ENCODE measurements around the gene MED13.
A peak's percentile ranks its signal among the peaks of the same experiment; 100 is the strongest.
"Not testable (repeated sequence)": the region's sequence is repeated elsewhere in the genome, so short reads cannot be mapped to it uniquely, and the experiment has no call there.

The MED13 gene

DNA sequence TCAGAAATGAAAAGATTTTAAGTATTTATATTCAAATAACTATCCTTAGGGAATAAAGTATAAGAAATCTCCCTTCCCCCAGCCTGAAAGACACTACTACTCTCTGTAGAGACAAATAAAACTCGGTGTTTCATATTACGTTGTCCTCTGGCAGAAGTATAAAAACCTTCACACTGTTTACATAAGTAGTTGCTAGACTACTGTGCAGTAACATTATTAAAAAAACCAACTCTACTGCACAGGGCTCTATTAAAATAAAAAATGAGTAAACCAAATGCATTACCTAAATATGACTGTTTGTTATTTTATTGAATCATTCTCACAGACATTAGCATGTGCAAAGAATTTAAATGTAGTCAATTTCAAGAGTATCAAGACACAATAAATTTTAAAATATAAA, 67.4 kb downstream of the MED13 start:
- DNase-seq (ENCODE audit: low spot score), result no peak

DNA sequence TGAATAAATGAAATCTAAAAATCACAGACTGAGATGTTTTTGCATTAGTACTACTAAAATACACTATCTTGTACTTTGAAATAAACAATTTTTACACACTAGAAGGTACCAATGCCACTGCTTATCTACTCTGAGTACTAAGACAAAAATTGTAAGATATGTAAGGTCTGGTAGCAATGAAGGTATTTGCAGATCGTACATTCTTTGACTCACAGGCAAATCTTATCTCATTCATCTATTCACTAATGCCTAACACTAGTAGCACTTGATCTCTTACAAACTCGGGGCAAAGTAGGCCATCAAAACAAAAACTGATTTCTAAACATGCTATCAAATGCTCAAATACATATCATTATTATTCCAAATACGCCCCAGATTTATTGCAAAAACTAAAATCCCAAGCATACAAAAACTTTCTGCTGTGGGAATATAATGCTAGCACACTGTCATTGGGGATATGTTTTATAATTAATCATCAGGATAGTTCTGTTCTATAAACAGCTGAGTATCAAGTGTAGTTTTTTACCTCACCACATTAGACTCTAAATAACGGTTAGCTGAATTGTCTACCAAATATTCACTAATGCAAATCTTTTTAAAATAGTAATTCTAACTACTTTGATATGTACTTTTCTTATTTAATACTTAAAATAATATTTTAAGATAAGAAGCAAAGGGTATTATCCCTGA, 68.0 kb downstream of the MED13 start:
- no peak for DNase-seq (ENCODE audit: low spot score)

DNA sequence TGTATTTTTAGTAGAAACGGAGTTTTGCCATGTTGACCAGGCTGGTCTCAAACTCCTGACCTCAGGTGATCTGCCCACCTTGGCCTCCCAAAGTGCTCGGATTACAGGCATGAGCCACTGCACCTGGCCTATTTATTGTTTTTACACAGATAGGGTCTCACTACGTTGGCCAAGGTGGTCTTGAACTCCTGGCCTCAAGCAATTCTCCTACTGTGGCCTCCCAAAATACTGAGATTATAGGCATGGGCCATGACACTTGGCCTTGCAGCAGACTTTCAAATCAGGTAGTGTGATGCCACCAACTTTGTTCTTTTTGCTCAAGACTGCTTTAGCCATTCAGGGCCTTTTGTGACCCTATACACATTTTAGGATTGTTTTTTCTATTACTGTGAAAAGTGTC, 75.6 kb downstream of the MED13 start:
- no peak for DNase-seq (ENCODE audit: low spot score)

DNA sequence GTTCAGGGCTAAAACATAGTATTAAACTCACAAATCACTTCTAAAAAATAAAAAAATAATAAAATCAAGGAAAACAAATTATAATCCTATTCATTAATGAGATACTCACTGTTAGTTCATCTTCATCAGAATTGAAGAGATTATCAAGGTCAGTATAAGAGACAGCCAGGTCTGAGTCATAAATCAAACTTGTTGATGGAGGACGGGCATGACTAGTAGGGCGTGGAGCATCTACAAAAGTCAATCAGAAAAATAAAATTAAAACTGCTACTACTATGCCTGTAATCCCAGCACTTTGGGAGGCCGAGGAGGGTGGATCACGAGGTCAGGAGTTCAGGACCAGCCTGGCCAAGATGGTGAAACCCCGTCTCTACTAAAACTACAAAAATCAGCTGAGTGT, 78.2 kb downstream of the MED13 start:
- DNase-seq (ENCODE audit: low spot score), result no peak

DNA sequence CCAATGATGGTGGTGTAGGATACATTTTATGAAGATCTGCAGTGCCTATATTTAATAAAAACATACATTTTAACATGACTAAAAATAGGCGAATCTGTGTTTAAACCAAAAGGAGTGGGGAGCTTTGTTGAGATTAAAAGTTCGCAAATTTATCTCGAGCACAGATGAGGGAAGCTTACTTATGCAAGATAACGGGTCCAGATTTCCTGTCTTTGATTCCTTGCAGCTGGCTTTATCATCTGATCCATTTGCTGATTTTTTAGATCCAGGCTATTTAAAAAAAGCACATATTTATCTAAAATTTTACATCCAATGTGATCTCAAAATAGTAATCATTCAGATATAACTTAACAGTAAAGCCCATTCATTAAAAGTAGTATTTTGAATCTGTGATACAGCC, 80.3 kb downstream of the MED13 start:
- DNase-seq (ENCODE audit: low spot score), result no peak

DNA sequence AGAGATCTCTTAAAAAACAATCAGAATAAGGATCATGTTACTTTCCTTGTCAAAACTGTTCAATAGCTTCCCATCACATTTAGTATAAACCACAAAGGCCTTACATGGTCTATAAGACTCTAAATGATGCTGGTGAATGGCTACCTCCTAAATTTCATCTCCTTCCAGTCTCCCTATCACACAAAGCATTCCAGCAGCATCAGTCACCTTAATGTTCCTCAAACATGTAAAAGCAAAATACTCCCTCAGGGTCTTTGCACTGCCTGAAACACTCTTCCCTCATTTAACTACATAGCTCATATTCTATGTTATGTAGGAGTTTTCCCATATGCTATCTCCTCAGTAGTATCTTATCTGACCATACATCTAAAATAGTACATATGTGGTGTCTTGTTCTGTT, 83.8 kb downstream of the MED13 start:
- no peak for DNase-seq (ENCODE audit: low spot score)

DNA sequence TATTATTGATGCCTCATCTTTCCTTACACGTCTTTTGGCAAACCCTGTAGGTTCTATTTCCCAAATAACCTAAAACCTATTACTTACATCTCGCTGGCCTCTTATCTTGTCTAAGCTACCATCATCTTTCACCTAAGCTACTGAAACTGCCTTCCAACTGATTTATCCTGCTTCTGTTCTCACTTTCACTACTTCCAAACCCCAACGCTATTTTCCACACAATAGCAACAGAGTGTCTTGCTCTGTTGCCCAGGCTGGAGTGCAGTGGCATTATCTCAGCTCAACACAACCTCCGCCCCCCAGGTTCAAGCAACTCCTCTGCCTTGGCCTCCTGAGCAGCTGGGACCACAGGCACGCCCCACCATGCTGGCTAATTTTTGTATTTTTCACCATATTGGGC, 84.5 kb downstream of the MED13 start:
- DNase-seq (ENCODE audit: low spot score), result no peak

DNA sequence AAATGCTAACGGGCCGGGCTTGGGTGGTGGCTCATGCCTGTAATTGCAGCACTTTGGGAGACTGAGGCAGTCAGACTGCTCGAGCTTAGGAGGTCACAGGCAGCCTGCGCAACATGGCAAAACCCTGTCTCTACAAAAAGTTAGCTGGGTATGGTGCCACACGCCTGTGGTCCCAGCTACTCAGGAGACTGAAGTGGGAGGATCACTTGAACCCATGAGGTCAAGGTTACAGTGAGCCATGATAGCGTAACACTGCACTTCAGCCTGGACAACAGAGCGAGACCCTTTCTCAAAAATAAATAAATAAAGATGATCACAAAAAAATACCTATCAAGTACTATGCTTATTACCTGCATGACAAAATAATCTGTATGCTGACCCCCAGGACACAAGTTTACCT, 91.0 kb downstream of the MED13 start:
- no peak for DNase-seq (ENCODE audit: low spot score)

DNA sequence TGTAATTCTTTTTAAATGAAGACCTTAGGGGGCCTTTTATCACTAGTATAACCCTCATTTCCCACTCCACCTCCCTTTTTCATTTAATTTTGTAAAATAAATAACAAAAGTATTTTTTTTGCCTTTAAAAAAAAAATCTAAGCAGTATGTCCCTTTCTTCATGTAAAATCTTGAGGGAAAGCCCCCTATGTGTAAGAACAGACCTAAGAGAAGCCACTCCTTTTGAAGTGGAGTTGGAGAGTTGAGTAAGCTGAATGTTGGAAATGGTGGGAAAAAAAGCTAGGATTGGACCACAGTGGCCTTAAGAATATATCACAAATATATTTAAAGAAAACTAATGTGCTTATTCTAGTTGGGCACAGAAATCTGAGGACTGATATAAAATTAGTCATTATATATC, 92.8 kb downstream of the MED13 start:
- DNase-seq (ENCODE audit: low spot score), result no peak

DNA sequence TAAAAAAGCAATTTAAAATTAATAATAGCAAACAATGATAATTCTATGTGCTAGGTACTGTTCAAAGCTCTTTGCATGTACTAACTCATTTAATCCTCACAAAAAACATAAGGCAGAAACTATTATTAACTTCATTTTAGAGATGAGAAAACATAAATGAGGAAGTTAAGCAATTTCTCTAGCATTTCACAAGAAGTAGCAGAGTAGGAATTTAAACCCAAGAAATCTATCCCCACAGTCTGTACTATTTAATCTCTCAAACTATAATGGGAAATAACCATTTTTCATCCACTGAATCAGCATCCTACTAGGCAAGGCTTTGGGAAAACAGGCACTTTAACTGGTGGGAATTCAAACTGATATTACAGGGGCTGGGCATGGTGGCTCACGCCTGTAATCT, 95.0 kb downstream of the MED13 start:
- DNase-seq (ENCODE audit: low spot score), result no peak

DNA sequence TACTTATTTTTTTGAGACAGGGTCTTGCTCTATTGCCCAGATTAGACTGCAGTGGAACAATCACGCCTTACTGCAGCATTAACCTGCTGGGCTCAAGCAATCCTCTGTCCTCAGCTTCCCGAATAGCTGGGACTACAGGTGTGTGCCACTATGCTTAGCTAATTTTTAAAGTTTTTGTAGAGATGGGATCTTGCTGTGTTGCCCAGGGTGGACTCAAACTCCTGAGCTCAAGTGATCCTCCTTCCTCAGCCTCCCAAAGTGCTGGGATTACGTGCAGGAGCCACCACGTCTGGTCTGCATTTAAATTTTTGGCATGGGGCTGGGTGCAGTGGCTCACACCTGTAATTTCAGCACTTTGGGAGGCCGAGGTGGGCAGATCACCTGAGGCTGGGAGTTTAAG, 96.3 kb downstream of the MED13 start:
- no peak for DNase-seq (ENCODE audit: low spot score)

DNA sequence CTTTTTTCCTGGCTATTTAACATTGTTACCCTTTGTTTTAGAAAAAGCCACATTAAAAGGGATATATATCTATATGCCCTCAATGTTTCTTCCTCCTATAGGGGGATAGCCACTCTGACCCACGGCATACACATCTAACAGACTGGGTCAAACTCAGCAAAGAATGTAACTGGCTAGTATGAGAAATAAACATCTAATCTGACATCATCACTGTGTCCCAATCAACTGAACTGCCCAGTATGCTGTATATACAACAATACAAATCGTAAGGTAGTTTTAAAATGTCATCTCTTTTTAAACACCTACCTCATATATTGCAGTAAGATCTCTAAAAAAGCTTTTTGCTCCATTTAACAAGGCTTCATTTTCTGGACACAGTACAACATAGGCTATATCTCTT, 97.3 kb downstream of the MED13 start:
- no peak for DNase-seq (ENCODE audit: low spot score)

DNA sequence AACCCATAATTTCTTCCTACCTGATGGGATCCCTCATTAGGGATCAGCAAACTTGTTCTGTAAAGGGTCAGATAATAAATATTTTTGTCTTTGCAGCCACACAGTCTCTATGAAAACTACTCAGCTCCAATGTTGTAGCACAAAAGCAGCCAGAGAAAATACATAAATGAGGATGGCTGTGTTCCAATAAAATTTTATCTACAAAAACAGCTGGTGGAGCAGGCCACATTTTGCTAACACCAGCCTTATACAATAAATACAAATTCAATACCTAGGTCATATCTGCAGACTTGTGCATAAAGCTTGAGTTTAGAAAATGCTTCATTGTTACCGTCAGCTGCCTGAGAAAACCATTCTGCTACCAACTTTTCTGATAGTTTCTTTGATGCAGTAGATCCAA, 98.9 kb downstream of the MED13 start:
- DNase-seq (ENCODE audit: low spot score), result no peak

DNA sequence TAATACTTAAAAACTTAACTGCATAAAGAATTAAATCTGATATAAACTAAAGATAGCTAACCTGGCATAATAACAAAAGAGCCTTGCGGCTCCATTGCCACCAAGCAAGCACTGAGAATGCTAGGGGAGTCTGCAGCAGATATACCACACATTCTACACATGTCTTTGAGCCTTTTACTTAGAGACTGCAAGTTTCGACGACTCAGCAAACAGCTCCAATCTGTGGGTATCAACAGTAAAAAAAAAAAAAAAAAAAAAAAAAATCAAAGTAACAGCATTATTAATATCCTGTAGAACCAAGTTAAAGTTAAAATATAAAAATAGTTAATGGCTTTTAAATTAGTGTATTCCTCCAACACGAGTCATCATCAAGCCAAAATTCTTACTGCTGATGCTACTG, 109.5 kb downstream of the MED13 start:
- DNase-seq (ENCODE audit: low spot score), result no peak

DNA sequence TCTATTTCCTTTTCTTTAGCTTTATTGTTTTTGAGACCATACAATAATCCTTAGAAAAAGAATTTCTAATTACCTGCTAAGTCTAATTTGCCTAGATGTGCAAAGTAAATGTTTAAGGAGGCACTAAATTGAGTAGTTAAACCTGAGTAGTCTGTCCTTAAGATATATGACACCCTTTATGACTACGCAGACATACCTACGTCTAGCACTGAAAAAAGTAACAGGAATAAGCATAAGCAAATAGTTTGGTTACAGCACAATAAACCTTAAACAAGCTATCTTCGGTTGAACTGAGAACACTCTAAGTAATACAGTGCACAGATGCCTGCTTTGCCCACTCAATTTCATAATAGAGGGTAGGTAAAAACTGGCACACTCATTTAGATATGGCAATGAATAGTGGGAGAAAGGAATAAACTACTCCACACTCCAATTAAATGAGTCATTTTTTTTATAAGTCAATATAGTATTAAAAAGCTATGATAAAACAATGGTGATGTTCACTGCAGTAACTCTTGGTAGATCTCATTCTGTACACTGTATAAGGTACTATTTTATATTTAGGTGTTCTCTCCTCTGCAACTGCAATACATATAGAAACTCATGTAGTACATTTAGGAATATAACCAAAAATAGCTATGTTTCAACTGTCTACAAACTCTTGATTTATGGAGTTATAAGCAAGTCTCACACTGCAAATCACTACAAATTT, 117.6 kb downstream of the MED13 start:
- no peak for DNase-seq (ENCODE audit: low spot score)

DNA sequence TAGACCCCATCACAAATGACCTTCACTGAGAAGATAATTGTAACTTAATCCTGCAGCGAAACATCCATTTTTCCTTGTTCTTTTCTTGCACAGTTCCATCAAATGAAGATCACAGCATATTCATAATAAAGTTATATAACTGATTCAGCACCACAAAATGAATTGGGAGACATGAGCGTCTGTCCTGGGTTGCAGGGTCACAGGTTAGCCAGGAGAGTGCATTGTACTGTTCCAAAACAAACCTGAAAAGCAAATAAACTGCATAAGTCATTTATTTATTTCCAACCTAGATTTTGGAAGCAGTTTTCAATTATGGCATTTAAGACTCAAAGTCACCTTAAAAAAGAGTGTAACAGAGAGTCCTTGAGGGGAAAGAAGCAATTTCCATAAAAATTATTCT, 118.7 kb downstream of the MED13 start:
- no peak for DNase-seq (ENCODE audit: low spot score)

DNA sequence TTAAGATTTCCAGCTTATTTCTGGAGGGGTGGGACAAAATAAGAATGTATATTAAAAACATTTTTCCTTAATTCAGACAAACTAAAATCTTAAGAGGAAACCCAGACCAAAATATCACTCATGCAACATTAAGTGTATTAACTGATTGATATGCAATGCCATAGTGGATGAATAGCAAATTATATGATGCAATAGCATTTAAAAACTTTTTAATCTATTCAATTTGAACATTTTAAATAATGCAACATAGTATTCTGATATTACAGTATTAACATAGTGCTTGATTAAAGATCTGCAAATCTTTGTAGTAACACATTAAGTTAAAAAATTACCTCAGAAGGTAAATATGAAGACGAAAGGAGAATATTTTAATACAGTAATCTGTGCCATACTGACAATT, 122.0 kb downstream of the MED13 start:
- DNase-seq (ENCODE audit: low spot score), result no peak

DNA sequence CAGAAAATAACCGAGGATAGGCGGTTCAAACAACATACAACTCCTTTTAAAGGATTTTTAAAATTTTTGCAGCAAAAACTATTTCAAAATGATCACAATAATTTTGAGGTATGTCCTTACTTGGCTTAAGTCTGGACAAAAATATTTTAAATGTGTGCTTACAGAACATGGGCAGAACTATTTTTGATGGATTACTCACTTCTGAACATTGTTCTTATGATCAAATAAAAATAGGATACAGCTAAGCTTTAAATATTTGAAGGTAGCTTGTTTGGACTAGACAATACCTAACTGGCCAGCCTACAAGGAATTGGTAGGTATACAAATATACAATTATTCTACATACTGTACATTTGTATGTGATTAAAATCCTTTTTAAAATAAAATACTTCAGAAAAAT, 123.0 kb downstream of the MED13 start:
- DNase-seq (ENCODE audit: low spot score), result no peak

DNA sequence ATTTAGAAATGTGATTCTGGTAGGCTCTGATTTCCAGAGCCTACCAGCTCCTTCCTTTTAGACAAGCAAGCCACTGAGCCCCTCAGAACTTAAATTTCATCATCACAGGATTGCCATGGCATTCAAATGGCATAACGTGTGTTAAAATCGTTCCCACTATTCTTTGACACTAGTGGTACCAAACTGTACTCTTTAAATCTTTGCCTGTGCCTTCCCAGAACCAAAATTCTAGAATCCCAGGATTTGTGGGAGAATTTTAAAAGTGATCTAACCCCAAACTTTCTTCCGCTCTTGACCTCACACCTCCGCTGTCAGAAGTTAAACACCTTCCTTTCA, 137.0 kb downstream of the MED13 start:
- DNase-seq (ENCODE audit: low spot score), result no peak

DNA sequence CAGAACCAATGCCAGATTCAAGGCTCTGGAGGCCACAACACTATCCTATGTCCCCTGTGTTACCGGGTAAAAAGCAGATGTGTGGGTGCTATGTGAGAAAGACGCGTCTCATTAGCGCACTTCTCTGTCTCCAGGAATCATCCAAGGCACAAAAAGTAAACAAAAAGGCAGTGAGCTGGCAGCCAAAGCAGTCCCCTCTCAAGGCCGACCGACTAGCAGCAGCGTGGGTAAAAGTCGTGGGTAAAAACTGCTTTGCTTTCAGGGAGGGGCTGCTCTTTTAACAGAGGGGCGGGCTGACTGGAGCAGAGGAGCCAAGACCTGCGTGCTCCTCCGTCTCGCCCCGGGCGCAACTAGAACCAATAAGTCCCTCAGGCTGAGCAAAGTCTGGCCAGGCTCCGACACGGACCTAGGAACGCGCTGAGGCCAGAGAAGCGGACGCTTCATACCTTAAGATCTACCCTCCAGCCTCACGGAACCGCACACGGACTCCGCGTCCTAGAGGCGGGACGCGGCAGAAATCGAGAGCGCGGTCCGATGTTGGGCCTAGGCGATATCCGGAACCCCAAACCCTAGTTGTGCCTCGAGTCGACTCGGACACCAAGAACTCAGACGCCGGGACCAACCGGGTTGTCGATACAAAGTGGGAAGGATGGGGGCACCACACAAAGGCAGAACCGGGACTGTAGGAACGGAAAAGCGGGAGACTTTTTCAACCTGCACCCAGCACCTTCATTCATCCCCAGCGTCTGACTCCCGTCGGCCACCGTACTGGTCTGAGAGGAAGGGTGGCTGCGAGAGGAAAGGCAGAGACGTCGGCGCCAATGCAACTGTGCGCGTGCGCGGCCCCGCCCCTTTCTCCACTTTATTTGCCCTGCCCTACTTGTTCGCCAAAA, 137.6 kb downstream of the MED13 start, which contains the start of gene INTS2:
INTS2 (minus strand) TSS at position 775 of the 893 bp plus-strand sequence. CDS start 1,338 bp downstream, outside the sequence.
- peak; percentile 95 for DNase-seq (ENCODE audit: low spot score)

DNA sequence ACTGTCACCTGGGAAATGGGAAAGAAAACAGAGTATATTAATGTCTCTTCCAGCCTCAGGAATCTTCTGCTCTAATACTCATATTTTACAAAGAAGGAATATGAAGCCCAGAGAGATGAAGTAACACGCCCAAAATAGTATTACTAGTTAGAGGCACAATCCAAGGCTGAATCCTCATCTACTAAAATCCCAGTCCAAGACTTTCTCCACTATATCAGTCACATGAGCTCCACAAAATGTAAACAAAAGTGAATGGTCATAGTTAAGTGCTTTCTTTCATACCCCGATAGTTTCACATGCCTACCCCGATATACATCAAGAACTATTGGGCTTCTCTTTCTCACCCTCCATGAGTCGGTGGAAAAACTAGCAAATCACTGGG, 138.3 kb downstream of the MED13 start:
- no peak for DNase-seq (ENCODE audit: low spot score)

DNA sequence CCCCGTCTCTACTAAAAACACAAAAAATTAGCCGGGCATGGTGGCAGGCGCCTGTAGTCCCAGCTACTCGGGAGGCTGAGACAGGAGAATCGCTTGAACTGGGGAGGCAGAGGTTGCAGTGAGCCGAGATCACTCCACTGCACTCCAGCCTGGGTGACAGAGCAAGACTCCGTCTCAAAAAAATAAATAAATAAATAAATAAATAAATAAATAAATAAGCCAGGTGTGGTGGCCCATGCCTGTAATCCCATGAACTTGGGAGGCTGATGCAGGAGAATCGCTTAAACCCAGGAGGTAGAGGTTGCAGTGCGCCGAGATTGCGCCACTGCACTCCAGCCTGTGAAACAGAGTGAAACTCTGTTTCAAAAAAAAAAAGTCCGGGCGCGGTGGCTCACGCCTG, 149.9 kb downstream of the MED13 start:
- DNase-seq (ENCODE audit: low spot score), result not testable (repeated sequence)

All from cerebellar cortex (tissue), 1 donor.